ENCODE results near the gene GORASP2.

DNA sequence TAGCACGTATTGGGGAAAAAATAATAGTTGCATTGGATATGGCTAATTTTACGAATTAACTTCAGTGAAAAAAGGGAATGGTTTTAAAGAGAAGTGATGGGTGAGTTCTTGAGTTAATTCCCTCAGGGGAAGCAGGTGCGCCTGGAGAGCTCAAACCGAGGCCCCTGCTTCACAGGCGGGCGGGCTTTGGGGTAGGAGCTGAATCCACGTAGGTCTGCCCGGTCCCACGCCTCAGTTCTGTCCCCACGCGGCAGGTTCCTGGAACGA, 44.1 kb downstream of the GORASP2 start:
- TF ChIP-seq TEAD1 (CRISPR knock-in tag; IDR thresholded peaks at IDR 0.05) (no peak), ZBTB21 (CRISPR knock-in tag; IDR thresholded peaks at IDR 0.05; ENCODE audit: borderline replicate concordance) (no peak), ELF4 (CRISPR knock-in tag; IDR thresholded peaks at IDR 0.05; ENCODE audit: low read depth) (no peak), KAT7 (CRISPR knock-in tag; IDR thresholded peaks at IDR 0.05; ENCODE audit: borderline replicate concordance) (no peak), ESRRA (CRISPR knock-in tag; IDR thresholded peaks at IDR 0.05; ENCODE audit: borderline replicate concordance) (no peak), GTF2I (CRISPR knock-in tag; conservative IDR thresholded peaks at IDR 0.05) (no peak)
- TF ChIP-seq, protein P1, sequence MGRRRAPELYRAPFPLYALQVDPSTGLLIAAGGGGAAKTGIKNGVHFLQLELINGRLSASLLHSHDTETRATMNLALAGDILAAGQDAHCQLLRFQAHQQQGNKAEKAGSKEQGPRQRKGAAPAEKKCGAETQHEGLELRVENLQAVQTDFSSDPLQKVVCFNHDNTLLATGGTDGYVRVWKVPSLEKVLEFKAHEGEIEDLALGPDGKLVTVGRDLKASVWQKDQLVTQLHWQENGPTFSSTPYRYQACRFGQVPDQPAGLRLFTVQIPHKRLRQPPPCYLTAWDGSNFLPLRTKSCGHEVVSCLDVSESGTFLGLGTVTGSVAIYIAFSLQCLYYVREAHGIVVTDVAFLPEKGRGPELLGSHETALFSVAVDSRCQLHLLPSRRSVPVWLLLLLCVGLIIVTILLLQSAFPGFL (CRISPR knock-in tag; IDR thresholded peaks at IDR 0.05; ENCODE audit: borderline replicate concordance) = no peak
- TF ChIP-seq, protein P2, sequence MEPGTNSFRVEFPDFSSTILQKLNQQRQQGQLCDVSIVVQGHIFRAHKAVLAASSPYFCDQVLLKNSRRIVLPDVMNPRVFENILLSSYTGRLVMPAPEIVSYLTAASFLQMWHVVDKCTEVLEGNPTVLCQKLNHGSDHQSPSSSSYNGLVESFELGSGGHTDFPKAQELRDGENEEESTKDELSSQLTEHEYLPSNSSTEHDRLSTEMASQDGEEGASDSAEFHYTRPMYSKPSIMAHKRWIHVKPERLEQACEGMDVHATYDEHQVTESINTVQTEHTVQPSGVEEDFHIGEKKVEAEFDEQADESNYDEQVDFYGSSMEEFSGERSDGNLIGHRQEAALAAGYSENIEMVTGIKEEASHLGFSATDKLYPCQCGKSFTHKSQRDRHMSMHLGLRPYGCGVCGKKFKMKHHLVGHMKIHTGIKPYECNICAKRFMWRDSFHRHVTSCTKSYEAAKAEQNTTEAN (CRISPR knock-in tag; IDR thresholded peaks at IDR 0.05) = no peak
- TF ChIP-seq, protein P3, sequence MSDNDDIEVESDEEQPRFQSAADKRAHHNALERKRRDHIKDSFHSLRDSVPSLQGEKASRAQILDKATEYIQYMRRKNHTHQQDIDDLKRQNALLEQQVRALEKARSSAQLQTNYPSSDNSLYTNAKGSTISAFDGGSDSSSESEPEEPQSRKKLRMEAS (CRISPR knock-in tag; IDR thresholded peaks at IDR 0.05) = no peak
- TF ChIP-seq, protein P4, sequence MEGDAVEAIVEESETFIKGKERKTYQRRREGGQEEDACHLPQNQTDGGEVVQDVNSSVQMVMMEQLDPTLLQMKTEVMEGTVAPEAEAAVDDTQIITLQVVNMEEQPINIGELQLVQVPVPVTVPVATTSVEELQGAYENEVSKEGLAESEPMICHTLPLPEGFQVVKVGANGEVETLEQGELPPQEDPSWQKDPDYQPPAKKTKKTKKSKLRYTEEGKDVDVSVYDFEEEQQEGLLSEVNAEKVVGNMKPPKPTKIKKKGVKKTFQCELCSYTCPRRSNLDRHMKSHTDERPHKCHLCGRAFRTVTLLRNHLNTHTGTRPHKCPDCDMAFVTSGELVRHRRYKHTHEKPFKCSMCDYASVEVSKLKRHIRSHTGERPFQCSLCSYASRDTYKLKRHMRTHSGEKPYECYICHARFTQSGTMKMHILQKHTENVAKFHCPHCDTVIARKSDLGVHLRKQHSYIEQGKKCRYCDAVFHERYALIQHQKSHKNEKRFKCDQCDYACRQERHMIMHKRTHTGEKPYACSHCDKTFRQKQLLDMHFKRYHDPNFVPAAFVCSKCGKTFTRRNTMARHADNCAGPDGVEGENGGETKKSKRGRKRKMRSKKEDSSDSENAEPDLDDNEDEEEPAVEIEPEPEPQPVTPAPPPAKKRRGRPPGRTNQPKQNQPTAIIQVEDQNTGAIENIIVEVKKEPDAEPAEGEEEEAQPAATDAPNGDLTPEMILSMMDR (IDR thresholded peaks at IDR 0.05) = no peak
- TF ChIP-seq, protein P5, sequence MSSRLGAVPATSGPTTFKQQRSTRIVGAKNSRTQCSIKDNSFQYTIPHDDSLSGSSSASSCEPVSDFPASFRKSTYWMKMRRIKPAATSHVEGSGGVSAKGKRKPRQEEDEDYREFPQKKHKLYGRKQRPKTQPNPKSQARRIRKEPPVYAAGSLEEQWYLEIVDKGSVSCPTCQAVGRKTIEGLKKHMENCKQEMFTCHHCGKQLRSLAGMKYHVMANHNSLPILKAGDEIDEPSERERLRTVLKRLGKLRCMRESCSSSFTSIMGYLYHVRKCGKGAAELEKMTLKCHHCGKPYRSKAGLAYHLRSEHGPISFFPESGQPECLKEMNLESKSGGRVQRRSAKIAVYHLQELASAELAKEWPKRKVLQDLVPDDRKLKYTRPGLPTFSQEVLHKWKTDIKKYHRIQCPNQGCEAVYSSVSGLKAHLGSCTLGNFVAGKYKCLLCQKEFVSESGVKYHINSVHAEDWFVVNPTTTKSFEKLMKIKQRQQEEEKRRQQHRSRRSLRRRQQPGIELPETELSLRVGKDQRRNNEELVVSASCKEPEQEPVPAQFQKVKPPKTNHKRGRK (CRISPR knock-in tag; IDR thresholded peaks at IDR 0.05; ENCODE audit: borderline replicate concordance) = no peak
- TF ChIP-seq, protein P6, sequence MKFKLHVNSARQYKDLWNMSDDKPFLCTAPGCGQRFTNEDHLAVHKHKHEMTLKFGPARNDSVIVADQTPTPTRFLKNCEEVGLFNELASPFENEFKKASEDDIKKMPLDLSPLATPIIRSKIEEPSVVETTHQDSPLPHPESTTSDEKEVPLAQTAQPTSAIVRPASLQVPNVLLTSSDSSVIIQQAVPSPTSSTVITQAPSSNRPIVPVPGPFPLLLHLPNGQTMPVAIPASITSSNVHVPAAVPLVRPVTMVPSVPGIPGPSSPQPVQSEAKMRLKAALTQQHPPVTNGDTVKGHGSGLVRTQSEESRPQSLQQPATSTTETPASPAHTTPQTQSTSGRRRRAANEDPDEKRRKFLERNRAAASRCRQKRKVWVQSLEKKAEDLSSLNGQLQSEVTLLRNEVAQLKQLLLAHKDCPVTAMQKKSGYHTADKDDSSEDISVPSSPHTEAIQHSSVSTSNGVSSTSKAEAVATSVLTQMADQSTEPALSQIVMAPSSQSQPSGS (CRISPR knock-in tag; IDR thresholded peaks at IDR 0.05; ENCODE audit: borderline replicate concordance, low read depth) = no peak

Measured in WTC11 (cell line).